ENCODE data around the gene CHIT1.

The CHIT1 gene

GRCh38 chr1:203229471-203230135, at the start of gene CHIT1:
TSS of gene CHIT1 (minus strand) at chr1:203229673. CDS start at chr1:203229636, 37 bp downstream.
- H3K36me3 ChIP-seq (ENCODE audit: control insufficient read depth, insufficient read depth, low read length): no peaks in the 10 kb centered on the region
- no CpG with 5 or more reads among the region's 7 CpGs for WGBS (ENCODE audit: insufficient coverage, insufficient read length)
- H3K27me3 ChIP-seq (ENCODE audit: control insufficient read depth, insufficient read depth, low read length): no peaks in the 10 kb centered on the region

GRCh38 chr1:203278885-203279406, 49.5 kb upstream of the CHIT1 start:
- peaks cover 2% of the 10 kb centered on the region; the same call in 1 of the 2 replicates for H3K27me3 ChIP-seq (ENCODE audit: control insufficient read depth, insufficient read depth, low read length)
- H3K4me1 ChIP-seq (ENCODE audit: control insufficient read depth, insufficient read depth, low read length): peaks cover 1% of the 10 kb centered on the region; the same call in 1 of the 2 replicates
- no peak for DNase-seq (ENCODE audit: low read depth, low spot score)
- H3K27ac ChIP-seq (ENCODE audit: low read length): no peak overlapping the region
- H3K36me3 ChIP-seq (ENCODE audit: control insufficient read depth, insufficient read depth, low read length): no peaks in the 10 kb centered on the region
- no peaks in the 10 kb centered on the region for H3K9me3 ChIP-seq (ENCODE audit: control insufficient read depth, insufficient read depth, low read length)
- no peak overlapping the region for H3K4me3 ChIP-seq (ENCODE audit: low read length)
- no CpG with 5 or more reads among the region's 8 CpGs for WGBS (ENCODE audit: insufficient coverage, insufficient read length)

More at GRCh38 chr1:203229471-203230135, at the start of gene CHIT1:
- Histone ChIP-seq H3K27ac (ENCODE audit: low read length) (no peak within 1 kb of the TSS), H3K4me3 (ENCODE audit: low read length) (no peak within 1 kb of the TSS), H3K9me3 (ENCODE audit: control insufficient read depth, insufficient read depth, low read length) (no peaks in the 10 kb centered on the region), H3K4me1 (ENCODE audit: control insufficient read depth, insufficient read depth, low read length) (no peaks in the 10 kb centered on the region)
- no peak for DNase-seq (ENCODE audit: low read depth, low spot score)

GRCh38 chr1:203278082-203278884, 48.8 kb upstream of the CHIT1 start:
- DNase-seq (ENCODE audit: low read depth, low spot score): no peak
- H3K4me1 ChIP-seq (ENCODE audit: control insufficient read depth, insufficient read depth, low read length): peaks cover 1% of the 10 kb centered on the region; the same call in 1 of the 2 replicates
- H3K4me3 ChIP-seq (ENCODE audit: low read length): no peak overlapping the region
- no peak overlapping the region for H3K27ac ChIP-seq (ENCODE audit: low read length)
- H3K27me3 ChIP-seq (ENCODE audit: control insufficient read depth, insufficient read depth, low read length): peaks cover 4% of the 10 kb centered on the region; the same call in 1 of the 2 replicates
- no peaks in the 10 kb centered on the region for H3K9me3 ChIP-seq (ENCODE audit: control insufficient read depth, insufficient read depth, low read length)
- no CpG with 5 or more reads among the region's 13 CpGs for WGBS (ENCODE audit: insufficient coverage, insufficient read length)
- no peaks in the 10 kb centered on the region for H3K36me3 ChIP-seq (ENCODE audit: control insufficient read depth, insufficient read depth, low read length)

- DNase-seq (ENCODE audit: low read depth, low spot score): no peak
- Histone ChIP-seq H3K9me3 (ENCODE audit: control insufficient read depth, insufficient read depth, low read length) (no peaks in the 10 kb centered on the region), H3K4me1 (ENCODE audit: control insufficient read depth, insufficient read depth, low read length) (peaks cover 1% of the 10 kb centered on the region; the same call in 1 of the 2 replicates), H3K4me3 (ENCODE audit: low read length) (no peak overlapping the region), H3K27me3 (ENCODE audit: control insufficient read depth, insufficient read depth, low read length) (peaks cover 6% of the 10 kb centered on the region; the same call in 1 of the 2 replicates), H3K27ac (ENCODE audit: low read length) (no peak overlapping the region), H3K36me3 (ENCODE audit: control insufficient read depth, insufficient read depth, low read length) (no peaks in the 10 kb centered on the region)
- WGBS (ENCODE audit: insufficient coverage, insufficient read length): no CpG with 5 or more reads among the region's 9 CpGs
These were observed 47.6 kb upstream of the CHIT1 start for GRCh38 chr1:203276916-203277545.

- Histone ChIP-seq H3K27me3 (ENCODE audit: control insufficient read depth, insufficient read depth, low read length) (peaks cover 6% of the 10 kb centered on the region; the same call in 1 of the 2 replicates), H3K4me3 (ENCODE audit: low read length) (no peak overlapping the region), H3K9me3 (ENCODE audit: control insufficient read depth, insufficient read depth, low read length) (no peaks in the 10 kb centered on the region), H3K27ac (ENCODE audit: low read length) (no peak overlapping the region), H3K36me3 (ENCODE audit: control insufficient read depth, insufficient read depth, low read length) (no peaks in the 10 kb centered on the region), H3K4me1 (ENCODE audit: control insufficient read depth, insufficient read depth, low read length) (peaks cover 1% of the 10 kb centered on the region; the same call in 1 of the 2 replicates)
- WGBS (ENCODE audit: insufficient coverage, insufficient read length): no CpG with 5 or more reads among the region's 5 CpGs
- no peak for DNase-seq (ENCODE audit: low read depth, low spot score)
These were observed 46.9 kb upstream of the CHIT1 start for GRCh38 chr1:203276408-203276807.

DNA sequence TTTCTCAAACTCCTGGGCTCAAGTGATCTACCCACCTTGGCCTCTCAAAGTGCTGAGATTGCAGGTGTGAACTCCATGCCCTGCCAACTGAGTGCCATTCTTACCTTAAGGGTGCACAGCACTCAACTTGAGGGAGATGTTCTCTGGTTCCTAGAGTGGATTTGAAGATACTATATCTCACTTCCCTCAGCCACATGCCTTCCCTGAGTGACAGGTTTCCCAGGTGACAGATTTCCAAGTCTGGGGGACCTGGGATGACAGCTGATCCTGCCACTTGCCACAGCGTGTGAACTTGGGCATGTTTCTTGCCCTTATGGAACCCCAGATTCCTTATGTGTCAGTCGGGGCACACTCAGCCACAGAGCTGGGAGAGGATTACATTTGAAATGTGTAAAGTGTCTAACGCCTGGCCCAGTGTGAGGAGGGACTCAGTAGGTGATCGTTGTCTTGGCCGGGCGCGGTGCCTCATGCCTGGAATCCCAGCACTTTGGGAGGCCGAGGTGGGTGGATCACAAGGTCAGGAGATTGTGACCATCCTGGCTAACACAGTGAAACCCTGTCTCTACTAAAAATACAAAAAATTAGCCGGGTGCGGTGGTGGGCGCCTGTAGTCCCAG, 46.3 kb upstream of the CHIT1 start:
- DNase-seq (ENCODE audit: low read depth, low spot score): no peak
- Histone ChIP-seq H3K4me3 (ENCODE audit: low read length) (no peak overlapping the region), H3K27me3 (ENCODE audit: control insufficient read depth, insufficient read depth, low read length) (peaks cover 6% of the 10 kb centered on the region; the same call in 1 of the 2 replicates), H3K27ac (ENCODE audit: low read length) (no peak overlapping the region), H3K4me1 (ENCODE audit: control insufficient read depth, insufficient read depth, low read length) (peaks cover 1% of the 10 kb centered on the region; the same call in 1 of the 2 replicates), H3K9me3 (ENCODE audit: control insufficient read depth, insufficient read depth, low read length) (no peaks in the 10 kb centered on the region), H3K36me3 (ENCODE audit: control insufficient read depth, insufficient read depth, low read length) (no peaks in the 10 kb centered on the region)
- WGBS (ENCODE audit: insufficient coverage, insufficient read length): no CpG with 5 or more reads among the region's 11 CpGs

DNA sequence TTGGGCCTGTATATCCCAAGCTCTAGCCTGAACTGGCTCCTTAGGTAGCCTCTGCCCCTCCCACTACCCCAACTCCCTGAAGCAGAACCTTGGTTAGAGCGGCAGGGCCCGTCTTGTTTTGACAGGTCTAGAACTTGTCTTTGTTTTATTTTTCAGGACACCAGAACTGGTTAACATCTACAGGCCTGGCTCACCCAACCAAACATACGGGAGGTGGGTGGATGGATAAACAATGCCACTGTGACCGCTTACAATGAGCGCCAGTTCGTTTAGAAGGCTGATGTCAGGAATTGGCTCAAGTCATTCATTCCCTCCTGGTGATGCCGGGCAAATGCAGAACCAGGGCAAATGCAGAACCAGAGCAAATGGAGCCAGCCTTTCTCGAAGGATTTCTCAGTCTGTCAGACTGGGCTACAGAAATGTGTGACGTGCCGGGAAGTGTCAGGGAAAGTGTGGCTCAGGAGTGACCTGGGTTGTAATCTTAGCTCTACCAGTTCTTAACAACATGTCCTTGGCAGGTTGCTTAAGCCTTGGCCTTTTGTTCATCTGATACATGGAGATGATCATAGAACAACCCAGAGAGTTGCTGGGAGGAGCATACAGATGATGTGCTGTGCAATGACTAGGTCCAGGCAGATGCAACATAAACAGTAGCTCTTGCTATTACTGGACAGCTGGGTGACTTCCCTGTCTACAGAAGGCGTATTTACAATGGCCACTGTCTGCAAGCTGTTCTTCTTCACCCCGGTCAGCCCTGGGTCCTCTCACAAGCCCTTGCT, 45.3 kb upstream of the CHIT1 start:
- WGBS (ENCODE audit: insufficient coverage, insufficient read length): no CpG with 5 or more reads among the region's 12 CpGs
- no peak for DNase-seq (ENCODE audit: low read depth, low spot score)
- H3K4me1 ChIP-seq (ENCODE audit: control insufficient read depth, insufficient read depth, low read length): peaks cover 1% of the 10 kb centered on the region; the same call in 1 of the 2 replicates
- no peak overlapping the region for H3K4me3 ChIP-seq (ENCODE audit: low read length)
- no peak overlapping the region for H3K27ac ChIP-seq (ENCODE audit: low read length)
- H3K27me3 ChIP-seq (ENCODE audit: control insufficient read depth, insufficient read depth, low read length): peaks cover 6% of the 10 kb centered on the region; the same call in 1 of the 2 replicates
- H3K36me3 ChIP-seq (ENCODE audit: control insufficient read depth, insufficient read depth, low read length): no peaks in the 10 kb centered on the region
- H3K9me3 ChIP-seq (ENCODE audit: control insufficient read depth, insufficient read depth, low read length): no peaks in the 10 kb centered on the region

DNA sequence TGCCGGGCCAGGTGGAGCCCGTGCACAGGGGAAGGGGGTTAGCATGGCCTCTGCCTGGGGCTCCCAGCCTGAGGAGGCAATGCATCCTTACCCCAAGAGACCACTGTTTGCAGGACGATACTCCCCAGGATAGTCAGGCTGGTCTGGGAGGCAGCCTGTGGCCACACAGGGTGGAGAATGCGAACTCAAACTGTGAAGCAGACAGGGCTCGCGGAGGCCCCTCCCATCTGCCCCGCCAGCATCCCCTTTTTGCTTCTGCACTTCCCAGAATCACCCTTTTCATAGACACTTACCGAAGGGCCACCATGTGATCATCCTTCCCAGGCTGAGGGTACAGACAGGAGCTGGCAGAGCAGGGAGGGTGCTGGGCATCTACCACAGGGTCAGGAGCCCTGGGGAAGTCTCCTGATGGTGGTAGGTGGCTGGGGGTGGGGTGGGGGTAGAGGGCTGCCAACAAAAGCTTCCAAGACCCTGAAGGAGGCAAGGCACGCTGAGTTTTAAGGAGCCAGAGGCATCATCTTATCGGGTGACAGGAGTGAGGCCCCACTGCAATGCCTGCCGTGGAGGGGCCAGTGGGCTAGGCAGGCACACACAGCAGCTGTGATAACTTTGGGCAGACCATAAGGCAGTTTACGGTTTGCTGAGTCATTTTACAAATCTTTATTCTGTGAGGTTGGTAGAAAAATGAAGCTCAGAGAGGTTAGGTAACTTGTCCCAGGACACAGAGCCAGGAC, 44.6 kb upstream of the CHIT1 start:
- Histone ChIP-seq H3K36me3 (ENCODE audit: control insufficient read depth, insufficient read depth, low read length) (no peaks in the 10 kb centered on the region), H3K27me3 (ENCODE audit: control insufficient read depth, insufficient read depth, low read length) (peaks cover 6% of the 10 kb centered on the region; the same call in 1 of the 2 replicates), H3K4me1 (ENCODE audit: control insufficient read depth, insufficient read depth, low read length) (peaks cover 1% of the 10 kb centered on the region; the same call in 1 of the 2 replicates), H3K27ac (ENCODE audit: low read length) (no peak overlapping the region), H3K9me3 (ENCODE audit: control insufficient read depth, insufficient read depth, low read length) (no peaks in the 10 kb centered on the region), H3K4me3 (ENCODE audit: low read length) (peak overlapping the region; percentile 13; the same call in 1 of the 2 replicates)
- no peak for DNase-seq (ENCODE audit: low read depth, low spot score)
- no CpG with 5 or more reads among the region's 12 CpGs for WGBS (ENCODE audit: insufficient coverage, insufficient read length)
